HUES6 (cell line): ENCODE measurements around the gene OR8S1.

Source experiments
- H3K27ac ChIP-seq: 2 replicates; pipeline ENCODE4 v1.7.0; 2013; ENCODE audit warnings: low read depth, mild to moderate bottlenecking, low read length, inconsistent platforms
- H3K27me3 ChIP-seq: 2 replicates; pipeline ENCODE4 v1.6.1; 2013; ENCODE audit warnings: low read length; ENCODE audit not compliant: control insufficient read depth, insufficient read depth
- H3K36me3 ChIP-seq: 2 replicates; pipeline ENCODE4 v1.6.1; 2013; ENCODE audit warnings: low read length; ENCODE audit not compliant: control insufficient read depth, insufficient read depth
- H3K4me1 ChIP-seq: 2 replicates; pipeline ENCODE4 v1.6.1; 2013; ENCODE audit warnings: low read length; ENCODE audit not compliant: control insufficient read depth, insufficient read depth
- H3K4me3 ChIP-seq: 2 replicates; pipeline ENCODE4 v1.5.1; 2013; ENCODE audit warnings: low read depth, low read length
- H3K9ac ChIP-seq: one replicate; pipeline ENCODE4 v1.6.1; 2013; ENCODE audit warnings: mild to moderate bottlenecking, low read length
- H3K9me3 ChIP-seq: 2 replicates; pipeline ENCODE4 v1.6.1; 2013; ENCODE audit warnings: low read depth, low read length; ENCODE audit not compliant: control insufficient read depth, insufficient read depth

The OR8S1 gene

GRCh38 chr12:48556631-48557030, 31.2 kb downstream of the OR8S1 start:
- H3K4me1 ChIP-seq = 0 out of 2 replicates have a peak, but pooled peaks cover 3% of the 10 kb centered on the region
- no peak overlapping the region for H3K9ac ChIP-seq
- H3K27ac ChIP-seq = no peak overlapping the region
- H3K4me3 ChIP-seq = no peak overlapping the region
- no peaks in the 10 kb centered on the region for H3K27me3 ChIP-seq
- peaks cover 9% of the 10 kb centered on the region for H3K9me3 ChIP-seq
- H3K36me3 ChIP-seq = no peaks in the 10 kb centered on the region

GRCh38 chr12:48557919-48558318, 32.5 kb downstream of the OR8S1 start:
- H3K4me3 ChIP-seq = no peak overlapping the region
- no peaks in the 10 kb centered on the region for H3K27me3 ChIP-seq
- no peak overlapping the region for H3K9ac ChIP-seq
- H3K27ac ChIP-seq = no peak overlapping the region
- 0 out of 2 replicates have a peak, but pooled peaks cover 3% of the 10 kb centered on the region for H3K4me1 ChIP-seq
- H3K36me3 ChIP-seq = no peaks in the 10 kb centered on the region
- peaks cover 8% of the 10 kb centered on the region; the same call in 1 of the 2 replicates for H3K9me3 ChIP-seq

GRCh38 chr12:48567731-48568130, 42.3 kb downstream of the OR8S1 start:
- no peak overlapping the region for H3K4me3 ChIP-seq
- no peak overlapping the region for H3K27ac ChIP-seq
- H3K9me3 ChIP-seq = no peaks in the 10 kb centered on the region
- no peaks in the 10 kb centered on the region; the same call in 1 of the 2 replicates for H3K27me3 ChIP-seq
- H3K4me1 ChIP-seq = no peaks in the 10 kb centered on the region
- no peaks in the 10 kb centered on the region for H3K36me3 ChIP-seq
- no peak overlapping the region for H3K9ac ChIP-seq

GRCh38 chr12:48569946-48570345, 44.5 kb downstream of the OR8S1 start, which contains the start of gene LALBA:
Gene LALBA (minus strand): TSS chr12:48570046. CDS start chr12:48570020, 26 bp downstream.
- Histone ChIP-seq H3K27me3 (no peaks in the 10 kb centered on the region; the same call in 1 of the 2 replicates), H3K4me3 (no peak within 1 kb of the TSS), H3K4me1 (no peaks in the 10 kb centered on the region), H3K36me3 (no peaks in the 10 kb centered on the region), H3K9ac (no peak within 1 kb of the TSS), H3K9me3 (no peaks in the 10 kb centered on the region), H3K27ac (no peak within 1 kb of the TSS)

GRCh38 chr12:48572326-48572725, 46.9 kb downstream of the OR8S1 start:
- Histone ChIP-seq H3K27ac (no peak overlapping the region), H3K9me3 (no peaks in the 10 kb centered on the region), H3K4me3 (no peak overlapping the region), H3K27me3 (no peaks in the 10 kb centered on the region), H3K36me3 (no peaks in the 10 kb centered on the region), H3K9ac (no peak overlapping the region), H3K4me1 (no peaks in the 10 kb centered on the region)
